ENCODE results near the gene GPX7.

DNA sequence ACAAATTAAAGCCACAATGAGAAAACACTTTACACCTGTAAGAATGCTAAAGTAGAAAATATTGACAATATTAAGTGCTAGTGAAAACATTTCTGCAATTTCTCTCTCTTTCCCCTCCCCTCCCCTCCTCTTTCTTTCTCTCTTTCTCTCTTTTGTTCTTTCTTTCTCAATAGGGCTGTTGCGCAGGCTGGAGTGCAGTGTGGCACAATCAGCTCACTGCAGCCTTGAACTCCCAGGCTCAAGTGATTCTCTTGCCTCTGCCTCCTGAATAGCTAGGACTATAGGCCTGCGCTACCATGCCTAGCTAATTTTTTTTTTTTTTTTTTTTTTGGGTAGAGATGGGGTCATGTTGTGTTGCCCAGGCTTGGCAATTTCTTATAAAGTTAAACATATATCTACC is 24.9 kb downstream of the GPX7 start:
- TF ChIP-seq, protein P1, sequence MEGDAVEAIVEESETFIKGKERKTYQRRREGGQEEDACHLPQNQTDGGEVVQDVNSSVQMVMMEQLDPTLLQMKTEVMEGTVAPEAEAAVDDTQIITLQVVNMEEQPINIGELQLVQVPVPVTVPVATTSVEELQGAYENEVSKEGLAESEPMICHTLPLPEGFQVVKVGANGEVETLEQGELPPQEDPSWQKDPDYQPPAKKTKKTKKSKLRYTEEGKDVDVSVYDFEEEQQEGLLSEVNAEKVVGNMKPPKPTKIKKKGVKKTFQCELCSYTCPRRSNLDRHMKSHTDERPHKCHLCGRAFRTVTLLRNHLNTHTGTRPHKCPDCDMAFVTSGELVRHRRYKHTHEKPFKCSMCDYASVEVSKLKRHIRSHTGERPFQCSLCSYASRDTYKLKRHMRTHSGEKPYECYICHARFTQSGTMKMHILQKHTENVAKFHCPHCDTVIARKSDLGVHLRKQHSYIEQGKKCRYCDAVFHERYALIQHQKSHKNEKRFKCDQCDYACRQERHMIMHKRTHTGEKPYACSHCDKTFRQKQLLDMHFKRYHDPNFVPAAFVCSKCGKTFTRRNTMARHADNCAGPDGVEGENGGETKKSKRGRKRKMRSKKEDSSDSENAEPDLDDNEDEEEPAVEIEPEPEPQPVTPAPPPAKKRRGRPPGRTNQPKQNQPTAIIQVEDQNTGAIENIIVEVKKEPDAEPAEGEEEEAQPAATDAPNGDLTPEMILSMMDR (conservative IDR thresholded peaks at IDR 0.05; ENCODE audit: low read depth, low read length): no peak
- TF ChIP-seq RAD21 (IDR thresholded peaks at IDR 0.05; ENCODE audit: low read length) (no peak), RCOR1 (IDR thresholded peaks at IDR 0.05; ENCODE audit: insufficient replicate concordance, low read length) (no peak), POLR2A (IDR thresholded peaks at IDR 0.05; ENCODE audit: low read depth, low read length) (no peak), RFX5 (IDR thresholded peaks at IDR 0.05; ENCODE audit: low read depth, low read length) (no peak), FOS (IDR thresholded peaks at IDR 0.05; ENCODE audit: low read depth, low read length) (no peak), MXI1 (IDR thresholded peaks at IDR 0.05; ENCODE audit: borderline replicate concordance, low read depth, low read length) (no peak), MAZ (IDR thresholded peaks at IDR 0.05; ENCODE audit: borderline replicate concordance, low read depth, low read length) (no peak), SMC3 (IDR thresholded peaks at IDR 0.05; ENCODE audit: low read depth, low read length) (no peak), BHLHE40 (IDR thresholded peaks at IDR 0.05; ENCODE audit: low read depth, low read length) (no peak)
